Uterus (tissue), 4 donors: Measurements from ENCODE around the gene TRIOBP. TPM values are rescaled to one million over a fixed set of nuclear protein-coding genes. Genes with fewer than 3 reads are reported as not detected.

ENCODE experiments used
- DNase-seq, 2 donors: peaks; one replicate each; pipeline ENCODE4 v3.0.0-alpha.2; 2019 to 2020
- H3K27ac ChIP-seq, 2 donors: fragments of 200-600 bp; sonication (generic); 1 replicate in 1 of 2; 2 replicates in 1 of 2; pipeline ENCODE4 v1.5.1; 2016 to 2018
- H3K27me3 ChIP-seq, 2 donors: fragments of 200-600 bp; sonication (generic); one replicate each; pipeline ENCODE4 v1.5.1; 2018 to 2019; ENCODE audit warnings: control low read depth in 1 of 2
- H3K36me3 ChIP-seq, 2 donors: fragments of 200-600 bp; sonication (generic); one replicate each; pipeline ENCODE4 v1.5.1; 2019; ENCODE audit warnings: control low read depth in 1 of 2
- H3K4me1 ChIP-seq, 2 donors: fragments of 200-600 bp; sonication (generic); one replicate each; pipeline ENCODE4 v1.5.1; 2018 to 2019; ENCODE audit warnings: control low read depth in 1 of 2
- H3K4me3 ChIP-seq, 2 donors: fragments of 200-600 bp; sonication (generic); 1 replicate in 1 of 2; 2 replicates in 1 of 2; pipeline ENCODE4 v1.5.1; 2018 to 2019; ENCODE audit warnings: mild to moderate bottlenecking in 1 of 2
- H3K9me3 ChIP-seq, 2 donors: fragments of 200-600 bp; sonication (generic); one replicate each; pipeline ENCODE4 v1.5.1; 2019; ENCODE audit warnings: control low read depth in 1 of 2
- POLR2A ChIP-seq, 2 donors: fragments of 450-650 bp; IDR thresholded peaks; one replicate each; pipeline ENCODE4 v1.6.1; 2016; ENCODE audit warnings: antibody characterized with exemption in 2 of 2, mild to moderate bottlenecking in 1 of 2, moderate library complexity in 1 of 2
- intact Hi-C: fragments of 100-400 bp; cut with DNase I; formaldehyde crosslinking; loops from one replicate; pipeline ENCODE4 v1.15.1; 2023; ENCODE audit warnings: low total_unique reads
- total RNA-seq, 4 donors: library from RNA; depleted of rRNA in 3 of 4; stranded (reverse); fragments of >200 nt in 3 of 4; gene quantifications; one replicate each; pipeline versions ENCODE4 v1.1.0 to v1.2.4, GENCODE V29; 2014 to 2023
- TF ChIP-seq, protein P1 (sequence below), 4 experiments: fragments of 200-600 bp in 2 of 4; fragments of 450-650 bp in 2 of 4; sonication (generic) in 2 of 4; IDR thresholded peaks; one replicate each; pipeline ENCODE4 v1.5.1; 2016 to 2019; ENCODE audit warnings: antibody characterized with exemption in 4 of 4, mild to moderate bottlenecking in 2 of 4, moderate library complexity in 1 of 4
- donor health status: DM: yes; HTN: yes; CAD: no.

The TRIOBP gene
- total RNA-seq, 4 donors from 2014 or later, result 56.2 to 177 (median 127) TPM

DNA sequence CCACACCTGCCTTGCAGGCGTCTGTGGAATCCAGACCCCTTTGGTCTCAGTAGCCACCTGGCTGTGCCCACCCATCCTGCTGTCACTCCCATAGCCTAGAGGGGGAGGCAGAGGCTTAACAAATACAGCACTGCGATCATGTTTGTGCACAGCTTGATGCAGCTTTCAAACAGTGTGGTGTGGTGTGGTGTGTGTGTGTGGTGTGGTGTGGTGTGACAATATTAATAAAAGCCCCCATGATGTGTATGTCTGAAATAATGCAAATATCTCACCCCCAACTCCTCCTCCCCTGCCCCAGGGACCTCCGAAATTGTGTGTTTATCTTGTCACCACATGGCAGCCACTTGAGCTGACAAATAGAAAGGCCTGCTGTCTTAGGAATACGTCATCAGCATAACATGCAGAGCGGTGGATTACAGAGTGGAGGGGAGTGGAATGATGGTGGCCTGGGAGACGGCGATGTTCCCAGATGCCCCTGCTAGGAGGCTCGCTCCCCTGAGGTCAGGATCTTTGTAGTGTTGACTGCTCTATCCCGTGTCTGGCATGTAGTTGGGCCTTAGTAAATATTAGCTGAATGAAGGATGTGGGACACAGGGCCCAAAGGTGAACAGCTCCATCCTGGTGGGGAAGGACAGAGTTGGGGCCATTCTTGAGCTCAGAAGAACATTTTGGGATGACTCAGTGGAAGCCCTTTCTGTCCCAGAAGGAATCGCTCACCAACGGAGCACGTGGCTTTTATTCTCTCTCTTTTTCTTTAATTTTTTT lies 35.5 kb upstream of the TRIOBP start:
- intact Hi-C loops, result no loop called here
- Histone ChIP-seq H3K9me3 (no peaks in the 10 kb centered on the region), H3K27ac (peak overlapping the region; percentile 61 to 81), H3K4me1 (peaks cover 0 to 11% of the 10 kb centered on the region in 2 donors), H3K36me3 (no peaks in the 10 kb centered on the region), H3K4me3 (no peak overlapping the region), H3K27me3 (no peaks in the 10 kb centered on the region)
- TF ChIP-seq, protein P1, sequence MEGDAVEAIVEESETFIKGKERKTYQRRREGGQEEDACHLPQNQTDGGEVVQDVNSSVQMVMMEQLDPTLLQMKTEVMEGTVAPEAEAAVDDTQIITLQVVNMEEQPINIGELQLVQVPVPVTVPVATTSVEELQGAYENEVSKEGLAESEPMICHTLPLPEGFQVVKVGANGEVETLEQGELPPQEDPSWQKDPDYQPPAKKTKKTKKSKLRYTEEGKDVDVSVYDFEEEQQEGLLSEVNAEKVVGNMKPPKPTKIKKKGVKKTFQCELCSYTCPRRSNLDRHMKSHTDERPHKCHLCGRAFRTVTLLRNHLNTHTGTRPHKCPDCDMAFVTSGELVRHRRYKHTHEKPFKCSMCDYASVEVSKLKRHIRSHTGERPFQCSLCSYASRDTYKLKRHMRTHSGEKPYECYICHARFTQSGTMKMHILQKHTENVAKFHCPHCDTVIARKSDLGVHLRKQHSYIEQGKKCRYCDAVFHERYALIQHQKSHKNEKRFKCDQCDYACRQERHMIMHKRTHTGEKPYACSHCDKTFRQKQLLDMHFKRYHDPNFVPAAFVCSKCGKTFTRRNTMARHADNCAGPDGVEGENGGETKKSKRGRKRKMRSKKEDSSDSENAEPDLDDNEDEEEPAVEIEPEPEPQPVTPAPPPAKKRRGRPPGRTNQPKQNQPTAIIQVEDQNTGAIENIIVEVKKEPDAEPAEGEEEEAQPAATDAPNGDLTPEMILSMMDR (IDR thresholded peaks at IDR 0.05), result peak; percentile 41 to 60 (median 51)
- TF ChIP-seq POLR2A (IDR thresholded peaks at IDR 0.05), result peak; percentile 2 to 12
- DNase-seq, result peak in 1 of 2 donors; percentile 57

DNA sequence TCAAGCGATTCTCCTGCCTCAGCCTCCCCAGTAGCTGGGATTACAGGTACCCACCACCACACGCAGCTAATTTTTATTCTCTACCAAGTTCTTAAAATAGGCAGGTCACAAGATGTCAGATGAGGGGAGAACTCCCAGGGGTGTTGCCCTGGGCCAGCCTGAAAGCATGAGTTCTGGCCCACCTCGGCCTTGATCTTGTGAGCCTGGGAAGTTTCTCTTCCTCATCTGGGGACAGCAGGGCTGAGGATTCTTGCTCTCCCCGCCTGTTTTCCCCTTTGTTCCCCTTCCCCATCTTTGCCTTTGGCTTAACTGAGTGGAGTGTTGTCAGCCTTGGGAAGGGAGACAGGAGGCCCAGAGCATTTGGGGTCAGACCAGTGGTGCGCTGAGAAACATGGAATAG lies 34.8 kb upstream of the TRIOBP start:
- Histone ChIP-seq H3K27me3 (no peaks in the 10 kb centered on the region), H3K27ac (peak overlapping the region; percentile 61 to 81), H3K4me3 (no peak overlapping the region), H3K36me3 (no peaks in the 10 kb centered on the region), H3K9me3 (no peaks in the 10 kb centered on the region), H3K4me1 (peaks cover 0 to 11% of the 10 kb centered on the region in 2 donors)
- intact Hi-C loops, result no loop called here
- no peak for DNase-seq
- TF ChIP-seq POLR2A (IDR thresholded peaks at IDR 0.05), result no peak
- TF ChIP-seq, protein P1 (IDR thresholded peaks at IDR 0.05), result no peak

DNA sequence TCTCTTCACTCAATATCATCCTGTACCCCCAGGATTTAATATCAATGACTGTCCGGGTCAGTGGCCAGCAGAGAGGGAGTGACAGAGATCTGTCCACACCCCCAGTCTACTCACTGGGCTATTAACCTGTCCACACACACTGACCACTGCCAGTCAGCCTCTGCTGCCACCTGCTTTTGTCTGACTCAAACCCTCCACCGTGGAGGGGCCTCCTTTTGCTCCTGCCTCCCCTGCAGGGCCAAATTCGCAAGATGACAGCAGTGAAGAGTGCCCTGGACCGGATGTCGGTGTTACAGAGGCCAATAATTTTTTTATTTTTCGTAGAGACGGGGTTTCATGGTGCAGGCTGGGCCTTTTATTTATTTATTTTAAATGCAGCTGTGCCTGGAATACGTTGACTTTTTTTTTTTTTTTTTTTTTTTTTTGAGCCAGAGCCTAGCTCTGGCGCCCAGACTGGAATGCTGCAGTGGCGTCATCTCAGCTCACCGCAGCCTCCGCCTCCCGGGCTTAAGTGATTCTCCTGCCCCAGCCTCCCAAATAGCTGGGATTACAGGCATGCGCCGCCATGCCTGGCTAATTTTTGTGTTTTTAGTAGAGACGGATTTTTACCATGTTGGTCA lies 33.2 kb upstream of the TRIOBP start:
- Histone ChIP-seq H3K9me3 (no peaks in the 10 kb centered on the region), H3K4me1 (peaks cover 0 to 11% of the 10 kb centered on the region in 2 donors), H3K4me3 (no peak overlapping the region), H3K36me3 (no peaks in the 10 kb centered on the region), H3K27ac (no peak overlapping the region), H3K27me3 (no peaks in the 10 kb centered on the region)
- no peak for DNase-seq
- no peak for TF ChIP-seq POLR2A (IDR thresholded peaks at IDR 0.05)
- TF ChIP-seq, protein P1 (IDR thresholded peaks at IDR 0.05), result no peak
- intact Hi-C loops, result no loop called here

DNA sequence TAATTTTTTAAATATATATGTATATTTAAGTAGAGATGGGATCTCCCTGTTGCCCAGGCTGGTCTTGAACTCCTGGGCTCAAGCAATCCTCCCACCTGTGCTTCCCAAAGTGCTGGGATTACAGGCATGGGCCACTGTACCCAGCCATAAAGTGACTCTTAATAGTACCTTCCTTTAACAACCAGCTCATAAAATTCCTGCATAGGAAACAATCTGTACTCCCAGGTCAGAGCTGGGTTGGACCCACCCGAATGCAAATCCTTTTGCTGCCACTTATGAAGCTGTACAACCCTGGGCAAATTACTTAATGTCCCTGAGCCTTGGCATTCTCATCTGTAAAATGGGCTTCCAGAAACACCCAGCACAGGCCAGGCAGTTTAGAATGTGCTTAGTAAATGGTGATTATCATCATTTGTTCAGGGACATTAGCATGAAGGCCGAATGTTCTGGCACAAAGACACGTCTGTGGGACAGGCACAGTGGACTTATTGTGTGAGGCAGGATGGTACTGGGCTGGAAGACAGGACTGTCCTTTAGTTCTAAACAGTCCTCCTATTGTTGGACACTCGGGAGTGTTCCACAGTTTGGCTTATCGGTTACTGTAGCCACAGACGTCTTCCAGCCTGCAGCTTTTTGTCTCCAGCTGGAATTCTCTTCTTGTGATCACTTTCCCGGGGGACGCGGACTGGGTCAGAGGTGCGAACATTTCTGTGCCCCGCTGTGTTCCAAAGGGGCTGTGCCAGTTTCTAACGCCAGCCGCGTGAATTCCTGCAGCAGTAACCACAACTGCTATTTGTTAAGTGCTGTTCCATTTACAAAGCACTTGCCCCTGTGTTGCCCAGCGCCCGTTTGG lies 32.4 kb upstream of the TRIOBP start:
- DNase-seq, result no peak
- H3K4me1 ChIP-seq, result peaks cover 0 to 7% of the 10 kb centered on the region in 2 donors
- TF ChIP-seq, protein P1 (IDR thresholded peaks at IDR 0.05), result no peak
- no peak for TF ChIP-seq POLR2A (IDR thresholded peaks at IDR 0.05)

More for the DNA sequence above, 32.4 kb upstream of the TRIOBP start:
- Histone ChIP-seq H3K36me3 (no peaks in the 10 kb centered on the region), H3K4me3 (no peak overlapping the region), H3K27ac (no peak overlapping the region), H3K9me3 (no peaks in the 10 kb centered on the region), H3K27me3 (no peaks in the 10 kb centered on the region)
- intact Hi-C loops, result no loop called here
